H1 (cell line): Measurements from ENCODE around the gene CABLES2.

Experiments
- CHD1 ChIP-seq: IDR thresholded peaks from 2 replicates; pipeline ENCODE4 v1.6.1; 2012; ENCODE audit warnings: low read depth, low read length, improper control_type of control experiment
- FOSL1 ChIP-seq: IDR thresholded peaks from 2 replicates; pipeline ENCODE4 v1.6.1; 2011; ENCODE audit warnings: mild to moderate bottlenecking, low read depth, low read length, moderate library complexity; ENCODE audit not compliant: insufficient read depth
- SIN3A ChIP-seq, 2 experiments: IDR thresholded peaks in 1 of 2; conservative IDR thresholded peaks in 1 of 2; 2 replicates each; pipeline ENCODE4 v1.6.1; 2011 to 2012; ENCODE audit warnings: low read length in 2 of 2, improper control_type of control experiment in 1 of 2, low read depth in 1 of 2, mild to moderate bottlenecking in 1 of 2
- TF ChIP-seq, protein P1 (sequence below), 3 experiments: IDR thresholded peaks; 1 replicate in 2 of 3; 2 replicates in 1 of 3; pipeline versions ENCODE4 v1.5.1 to v1.6.1; 2011; ENCODE audit warnings: low read length in 3 of 3, mild to moderate bottlenecking in 3 of 3, inconsistent platforms in 2 of 3, low read depth in 1 of 3, moderate library complexity in 1 of 3; ENCODE audit not compliant: insufficient read depth in 1 of 3; ENCODE audit errors: control extremely low read depth in 1 of 3
- TF ChIP-seq, protein P2 (sequence below): IDR thresholded peaks from 2 replicates; pipeline ENCODE4 v1.6.1; 2012; ENCODE audit warnings: inconsistent platforms

DNA sequence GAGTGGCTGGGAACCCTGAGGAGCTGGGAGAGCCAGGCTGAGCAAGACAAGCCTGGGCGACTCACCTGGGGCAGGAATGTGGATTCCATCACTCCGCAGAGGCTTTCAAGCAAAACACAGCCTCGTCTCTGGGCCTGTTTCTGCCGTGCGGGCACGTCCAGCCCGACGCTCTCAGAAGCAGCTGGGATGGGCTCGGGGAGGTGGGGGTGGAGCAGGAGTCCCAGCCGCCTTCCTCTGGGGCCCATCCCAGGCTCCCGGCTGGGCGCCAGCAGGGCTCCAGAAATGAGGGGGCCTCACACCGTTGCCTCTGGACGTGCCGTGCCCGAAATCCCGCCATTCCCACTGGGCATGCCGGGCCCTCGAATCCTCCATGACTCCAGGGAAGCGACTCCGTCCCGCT is 28.9 kb downstream of the CABLES2 start:
- TF ChIP-seq CHD1 (no peak), FOSL1 (no peak), SIN3A (conservative IDR thresholded peaks at IDR 0.05 in 1 of 2, IDR thresholded peaks at IDR 0.05 in 1 of 2; ENCODE audit: low read depth in 1 of 2, low read length in 2 of 2) (no peak)
- TF ChIP-seq, protein P1, sequence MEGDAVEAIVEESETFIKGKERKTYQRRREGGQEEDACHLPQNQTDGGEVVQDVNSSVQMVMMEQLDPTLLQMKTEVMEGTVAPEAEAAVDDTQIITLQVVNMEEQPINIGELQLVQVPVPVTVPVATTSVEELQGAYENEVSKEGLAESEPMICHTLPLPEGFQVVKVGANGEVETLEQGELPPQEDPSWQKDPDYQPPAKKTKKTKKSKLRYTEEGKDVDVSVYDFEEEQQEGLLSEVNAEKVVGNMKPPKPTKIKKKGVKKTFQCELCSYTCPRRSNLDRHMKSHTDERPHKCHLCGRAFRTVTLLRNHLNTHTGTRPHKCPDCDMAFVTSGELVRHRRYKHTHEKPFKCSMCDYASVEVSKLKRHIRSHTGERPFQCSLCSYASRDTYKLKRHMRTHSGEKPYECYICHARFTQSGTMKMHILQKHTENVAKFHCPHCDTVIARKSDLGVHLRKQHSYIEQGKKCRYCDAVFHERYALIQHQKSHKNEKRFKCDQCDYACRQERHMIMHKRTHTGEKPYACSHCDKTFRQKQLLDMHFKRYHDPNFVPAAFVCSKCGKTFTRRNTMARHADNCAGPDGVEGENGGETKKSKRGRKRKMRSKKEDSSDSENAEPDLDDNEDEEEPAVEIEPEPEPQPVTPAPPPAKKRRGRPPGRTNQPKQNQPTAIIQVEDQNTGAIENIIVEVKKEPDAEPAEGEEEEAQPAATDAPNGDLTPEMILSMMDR (IDR thresholded peaks at IDR 0.05; ENCODE audit: control extremely low read depth in 1 of 3, insufficient read depth in 1 of 3, low read depth in 1 of 3, low read length in 3 of 3): no peak
- TF ChIP-seq, protein P2, sequence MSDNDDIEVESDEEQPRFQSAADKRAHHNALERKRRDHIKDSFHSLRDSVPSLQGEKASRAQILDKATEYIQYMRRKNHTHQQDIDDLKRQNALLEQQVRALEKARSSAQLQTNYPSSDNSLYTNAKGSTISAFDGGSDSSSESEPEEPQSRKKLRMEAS: peak; percentile 29; the same call in 1 of the 2 replicates
